HepG2 (cell line): ENCODE results near the gene MNAT1. TPM values are rescaled to one million over a fixed set of nuclear protein-coding genes. Genes with fewer than 3 reads are reported as not detected.
A peak's percentile ranks its signal among the peaks of the same experiment; 100 is the strongest.

Source experiments
- EP300 ChIP-seq, 3 experiments: sonication (generic) in 1 of 3; formaldehyde crosslinking in 1 of 3; IDR thresholded peaks; 2 replicates each; pipeline versions ENCODE4 v1.5.1 to v1.6.1; 2011 to 2020; ENCODE audit warnings: low read depth in 2 of 3, low read length in 2 of 3, borderline replicate concordance in 1 of 3, improper control_type of control experiment in 1 of 3, mild to moderate bottlenecking in 1 of 3, missing genetic modification reagents in 1 of 3, moderate library complexity in 1 of 3
- FOXC1 ChIP-seq: sonication (generic); formaldehyde crosslinking; IDR thresholded peaks from 2 replicates; pipeline ENCODE4 v1.8.0; 2022; ENCODE audit warnings: mild to moderate bottlenecking, missing genetic modification reagents, borderline replicate concordance
- GTF3A ChIP-seq: sonication (generic); formaldehyde crosslinking; conservative IDR thresholded peaks from 2 replicates; pipeline ENCODE4 v1.4.0; 2020; ENCODE audit warnings: mild to moderate bottlenecking, missing genetic modification reagents
- NCOA2 ChIP-seq: sonication (generic); formaldehyde crosslinking; IDR thresholded peaks from 2 replicates; pipeline ENCODE4 v1.8.0; 2022; ENCODE audit warnings: inconsistent platforms
- NFE2L1 ChIP-seq: sonication (generic); formaldehyde crosslinking; IDR thresholded peaks from 2 replicates; pipeline ENCODE4 v1.4.0; 2020; ENCODE audit warnings: missing genetic modification reagents, mild to moderate bottlenecking, borderline replicate concordance
- SMC3 ChIP-seq: IDR thresholded peaks from 2 replicates; pipeline ENCODE4 v1.6.1; 2011; ENCODE audit warnings: low read length, improper control_type of control experiment
- SNAI1 ChIP-seq: sonication (generic); formaldehyde crosslinking; IDR thresholded peaks from 2 replicates; pipeline ENCODE4 v1.5.0; 2020; ENCODE audit warnings: mild to moderate bottlenecking, missing genetic modification reagents, borderline replicate concordance
- SSRP1 ChIP-seq: IDR thresholded peaks from 2 replicates; pipeline ENCODE4 v1.6.1; 2016; ENCODE audit warnings: control low read depth
- TCF7 ChIP-seq: sonication (generic); IDR thresholded peaks from 2 replicates; pipeline ENCODE4 v1.6.1; 2016; ENCODE audit warnings: antibody characterized with exemption, low read depth
- TOPORS ChIP-seq: sonication (generic); formaldehyde crosslinking; IDR thresholded peaks from 2 replicates; pipeline ENCODE4 v1.8.0; 2023; ENCODE audit warnings: mild to moderate bottlenecking, missing genetic modification reagents
- ZBTB7A ChIP-seq: sonication (generic); formaldehyde crosslinking; IDR thresholded peaks from 2 replicates; pipeline ENCODE4 v1.8.0; 2022; ENCODE audit warnings: mild to moderate bottlenecking, missing genetic modification reagents
- ZNF17 ChIP-seq: sonication (generic); formaldehyde crosslinking; IDR thresholded peaks from 2 replicates; pipeline ENCODE4 v1.5.0; 2020; ENCODE audit warnings: mild to moderate bottlenecking, missing genetic modification reagents
- ZNF225 ChIP-seq: sonication (generic); formaldehyde crosslinking; IDR thresholded peaks from 2 replicates; pipeline ENCODE4 v1.4.0; 2020; ENCODE audit warnings: mild to moderate bottlenecking, missing genetic modification reagents
- ZNF33B ChIP-seq: sonication (generic); formaldehyde crosslinking; IDR thresholded peaks from 2 replicates; pipeline ENCODE4 v1.5.1; 2020; ENCODE audit warnings: mild to moderate bottlenecking, missing genetic modification reagents
- ZNF441 ChIP-seq: sonication (generic); formaldehyde crosslinking; IDR thresholded peaks from 2 replicates; pipeline ENCODE4 v1.7.0; 2021; ENCODE audit warnings: missing genetic modification reagents, borderline replicate concordance
- ZNF550 ChIP-seq: sonication (generic); formaldehyde crosslinking; IDR thresholded peaks from 2 replicates; pipeline ENCODE4 v1.4.0; 2020; ENCODE audit warnings: mild to moderate bottlenecking, missing genetic modification reagents, borderline replicate concordance
- ZNF558 ChIP-seq: sonication (generic); formaldehyde crosslinking; IDR thresholded peaks from 2 replicates; pipeline ENCODE4 v1.9.0; 2022; ENCODE audit warnings: mild to moderate bottlenecking, missing genetic modification reagents, borderline replicate concordance
- ZNF607 ChIP-seq: sonication (generic); formaldehyde crosslinking; IDR thresholded peaks from 2 replicates; pipeline ENCODE4 v1.5.1; 2020; ENCODE audit warnings: missing genetic modification reagents, mild to moderate bottlenecking, borderline replicate concordance
- ZNF749 ChIP-seq: sonication (generic); formaldehyde crosslinking; IDR thresholded peaks from 2 replicates; pipeline ENCODE4 v1.8.0; 2022; ENCODE audit warnings: mild to moderate bottlenecking, missing genetic modification reagents, moderate library complexity, borderline replicate concordance
- ZSCAN29 ChIP-seq: sonication (generic); formaldehyde crosslinking; conservative IDR thresholded peaks from 2 replicates; pipeline ENCODE4 v1.4.0; 2020; ENCODE audit warnings: mild to moderate bottlenecking, missing genetic modification reagents
- polyA plus RNA-seq, 8 experiments: library from polyadenylated mRNA; depleted of rRNA in 3 of 8; stranded (reverse) in 7 of 8; unstranded in 1 of 8; fragments of >200 nt; fragmentation: Illumina TruSeq in 4 of 8; extraction: Trizol in 4 of 8; gene quantifications; 2 replicates each; pipeline versions ENCODE4 v1.2.1 to v1.2.3, GENCODE V29; 2011 to 2016; ENCODE audit warnings: low read depth in 4 of 8, missing spikeins in 1 of 8, mixed read lengths in 1 of 8; ENCODE audit not compliant: insufficient read depth in 1 of 8
- total RNA-seq, 5 experiments: library from RNA; depleted of rRNA; stranded (reverse); fragments of >200 nt; fragmentation: Illumina TruSeq; extraction: Trizol; gene quantifications; 2 replicates each; pipeline ENCODE4 v1.2.3, GENCODE V29; 2016; ENCODE audit warnings: low read depth in 1 of 5
- TF ChIP-seq, protein P1 (sequence below): sonication (generic); formaldehyde crosslinking; IDR thresholded peaks from 2 replicates; pipeline ENCODE4 v1.5.0; 2020; ENCODE audit warnings: missing genetic modification reagents
- TF ChIP-seq, protein P2 (sequence below): sonication (generic); formaldehyde crosslinking; IDR thresholded peaks from 2 replicates; pipeline ENCODE4 v1.4.0; 2020; ENCODE audit warnings: low read depth, mild to moderate bottlenecking, missing genetic modification reagents
- TF ChIP-seq, protein P3 (sequence below): fragments of 450-650 bp; IDR thresholded peaks from 2 replicates; pipeline ENCODE4 v1.6.1; 2016
- TF ChIP-seq, protein P4 (sequence below): sonication (generic); formaldehyde crosslinking; IDR thresholded peaks from 2 replicates; pipeline ENCODE4 v1.5.0; 2020; ENCODE audit warnings: mild to moderate bottlenecking, missing genetic modification reagents

MNAT1 gene
- total and polyA plus RNA-seq, 2 of the 13 experiments (the other 11 are each of a cell fraction or from before 2014, with no cell fraction given), result 49.2 to 94.8 TPM

DNA sequence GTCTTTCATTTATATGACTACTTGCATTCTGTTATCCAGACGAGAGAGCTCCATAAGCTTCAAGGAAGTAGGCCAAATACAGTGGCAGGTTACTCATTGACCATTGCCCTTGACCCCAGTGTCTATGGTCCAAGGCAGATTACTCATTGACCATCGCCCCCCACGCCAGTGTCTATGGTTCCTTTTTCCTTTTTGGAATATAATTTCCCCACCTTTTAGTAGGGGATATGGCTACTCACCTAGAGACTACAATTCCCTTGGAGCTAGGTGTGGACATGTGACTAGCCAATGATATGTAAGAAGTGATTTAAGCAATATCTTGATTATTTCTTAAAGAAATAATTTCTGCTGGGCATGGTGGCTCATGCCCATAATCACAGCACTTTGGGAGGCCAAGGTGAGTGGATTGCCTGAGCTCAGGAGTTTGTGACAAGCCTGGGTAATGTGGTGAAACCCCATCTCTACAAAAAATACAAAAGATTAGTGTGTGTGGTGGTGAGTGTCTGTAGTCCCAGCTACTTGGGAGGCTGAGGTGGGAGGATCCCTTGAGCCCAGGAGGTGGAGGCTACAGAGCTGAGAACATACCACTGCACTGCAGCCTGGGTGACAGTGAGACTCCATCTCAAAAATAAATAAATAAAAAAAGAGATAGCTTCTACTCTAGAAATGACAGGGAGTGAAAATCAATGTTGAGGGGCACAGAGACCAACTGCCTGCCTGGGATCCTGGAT lies 43.0 kb upstream of the MNAT1 start (continued):
- TF ChIP-seq EP300 (IDR thresholded peaks at IDR 0.05; ENCODE audit: low read depth in 2 of 2, low read length in 2 of 2) (peak in 1 of 2 experiments; percentile 66; a peak in 2 of 4 replicates), EP300 (CRISPR knock-in tag; IDR thresholded peaks at IDR 0.05; ENCODE audit: borderline replicate concordance) (no peak), ZBTB7A (CRISPR knock-in tag) (no peak), ZNF558 (CRISPR knock-in tag) (no peak), ZNF607 (CRISPR knock-in tag) (no peak), SNAI1 (CRISPR knock-in tag) (no peak), ZNF17 (CRISPR knock-in tag) (no peak), TCF7 (no peak), ZSCAN29 (CRISPR knock-in tag) (no peak), SMC3 (no peak), GTF3A (no peak), NFE2L1 (CRISPR knock-in tag) (no peak), ZNF550 (CRISPR knock-in tag) (no peak), ZNF441 (CRISPR knock-in tag) (no peak), NCOA2 (CRISPR knock-in tag) (peak; percentile 81), SSRP1 (CRISPR knock-in tag) (peak; percentile 71; the same call in 1 of the 2 replicates), ZNF33B (CRISPR knock-in tag) (no peak), TOPORS (CRISPR knock-in tag) (no peak), ZNF225 (CRISPR knock-in tag) (no peak), FOXC1 (no peak), ZNF749 (CRISPR knock-in tag) (no peak)
- TF ChIP-seq, protein P1, sequence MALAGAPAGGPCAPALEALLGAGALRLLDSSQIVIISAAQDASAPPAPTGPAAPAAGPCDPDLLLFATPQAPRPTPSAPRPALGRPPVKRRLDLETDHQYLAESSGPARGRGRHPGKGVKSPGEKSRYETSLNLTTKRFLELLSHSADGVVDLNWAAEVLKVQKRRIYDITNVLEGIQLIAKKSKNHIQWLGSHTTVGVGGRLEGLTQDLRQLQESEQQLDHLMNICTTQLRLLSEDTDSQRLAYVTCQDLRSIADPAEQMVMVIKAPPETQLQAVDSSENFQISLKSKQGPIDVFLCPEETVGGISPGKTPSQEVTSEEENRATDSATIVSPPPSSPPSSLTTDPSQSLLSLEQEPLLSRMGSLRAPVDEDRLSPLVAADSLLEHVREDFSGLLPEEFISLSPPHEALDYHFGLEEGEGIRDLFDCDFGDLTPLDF (CRISPR knock-in tag), result no peak
- TF ChIP-seq, protein P2, sequence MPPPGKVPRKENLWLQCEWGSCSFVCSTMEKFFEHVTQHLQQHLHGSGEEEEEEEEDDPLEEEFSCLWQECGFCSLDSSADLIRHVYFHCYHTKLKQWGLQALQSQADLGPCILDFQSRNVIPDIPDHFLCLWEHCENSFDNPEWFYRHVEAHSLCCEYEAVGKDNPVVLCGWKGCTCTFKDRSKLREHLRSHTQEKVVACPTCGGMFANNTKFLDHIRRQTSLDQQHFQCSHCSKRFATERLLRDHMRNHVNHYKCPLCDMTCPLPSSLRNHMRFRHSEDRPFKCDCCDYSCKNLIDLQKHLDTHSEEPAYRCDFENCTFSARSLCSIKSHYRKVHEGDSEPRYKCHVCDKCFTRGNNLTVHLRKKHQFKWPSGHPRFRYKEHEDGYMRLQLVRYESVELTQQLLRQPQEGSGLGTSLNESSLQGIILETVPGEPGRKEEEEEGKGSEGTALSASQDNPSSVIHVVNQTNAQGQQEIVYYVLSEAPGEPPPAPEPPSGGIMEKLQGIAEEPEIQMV, result no peak
- TF ChIP-seq, protein P3, sequence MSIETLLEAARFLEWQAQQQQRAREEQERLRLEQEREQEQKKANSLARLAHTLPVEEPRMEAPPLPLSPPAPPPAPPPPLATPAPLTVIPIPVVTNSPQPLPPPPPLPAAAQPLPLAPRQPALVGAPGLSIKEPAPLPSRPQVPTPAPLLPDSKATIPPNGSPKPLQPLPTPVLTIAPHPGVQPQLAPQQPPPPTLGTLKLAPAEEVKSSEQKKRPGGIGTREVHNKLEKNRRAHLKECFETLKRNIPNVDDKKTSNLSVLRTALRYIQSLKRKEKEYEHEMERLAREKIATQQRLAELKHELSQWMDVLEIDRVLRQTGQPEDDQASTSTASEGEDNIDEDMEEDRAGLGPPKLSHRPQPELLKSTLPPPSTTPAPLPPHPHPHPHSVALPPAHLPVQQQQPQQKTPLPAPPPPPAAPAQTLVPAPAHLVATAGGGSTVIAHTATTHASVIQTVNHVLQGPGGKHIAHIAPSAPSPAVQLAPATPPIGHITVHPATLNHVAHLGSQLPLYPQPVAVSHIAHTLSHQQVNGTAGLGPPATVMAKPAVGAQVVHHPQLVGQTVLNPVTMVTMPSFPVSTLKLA, result no peak
- TF ChIP-seq, protein P4, sequence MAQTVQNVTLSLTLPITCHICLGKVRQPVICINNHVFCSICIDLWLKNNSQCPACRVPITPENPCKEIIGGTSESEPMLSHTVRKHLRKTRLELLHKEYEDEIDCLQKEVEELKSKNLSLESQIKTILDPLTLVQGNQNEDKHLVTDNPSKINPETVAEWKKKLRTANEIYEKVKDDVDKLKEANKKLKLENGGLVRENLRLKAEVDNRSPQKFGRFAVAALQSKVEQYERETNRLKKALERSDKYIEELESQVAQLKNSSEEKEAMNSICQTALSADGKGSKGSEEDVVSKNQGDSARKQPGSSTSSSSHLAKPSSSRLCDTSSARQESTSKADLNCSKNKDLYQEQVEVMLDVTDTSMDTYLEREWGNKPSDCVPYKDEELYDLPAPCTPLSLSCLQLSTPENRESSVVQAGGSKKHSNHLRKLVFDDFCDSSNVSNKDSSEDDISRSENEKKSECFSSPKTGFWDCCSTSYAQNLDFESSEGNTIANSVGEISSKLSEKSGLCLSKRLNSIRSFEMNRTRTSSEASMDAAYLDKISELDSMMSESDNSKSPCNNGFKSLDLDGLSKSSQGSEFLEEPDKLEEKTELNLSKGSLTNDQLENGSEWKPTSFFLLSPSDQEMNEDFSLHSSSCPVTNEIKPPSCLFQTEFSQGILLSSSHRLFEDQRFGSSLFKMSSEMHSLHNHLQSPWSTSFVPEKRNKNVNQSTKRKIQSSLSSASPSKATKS, result no peak
